Activated effector memory CD4-positive, alpha-beta T cell treated with Interleukin-2 at 50 U/mL for 16 hours (primary cell): ENCODE results near the gene PODXL2.

ENCODE experiments used
- DNase-seq: peaks from one replicate; pipeline ENCODE4 v3.0.0-alpha.2; 2020

Gene PODXL2, protein sequence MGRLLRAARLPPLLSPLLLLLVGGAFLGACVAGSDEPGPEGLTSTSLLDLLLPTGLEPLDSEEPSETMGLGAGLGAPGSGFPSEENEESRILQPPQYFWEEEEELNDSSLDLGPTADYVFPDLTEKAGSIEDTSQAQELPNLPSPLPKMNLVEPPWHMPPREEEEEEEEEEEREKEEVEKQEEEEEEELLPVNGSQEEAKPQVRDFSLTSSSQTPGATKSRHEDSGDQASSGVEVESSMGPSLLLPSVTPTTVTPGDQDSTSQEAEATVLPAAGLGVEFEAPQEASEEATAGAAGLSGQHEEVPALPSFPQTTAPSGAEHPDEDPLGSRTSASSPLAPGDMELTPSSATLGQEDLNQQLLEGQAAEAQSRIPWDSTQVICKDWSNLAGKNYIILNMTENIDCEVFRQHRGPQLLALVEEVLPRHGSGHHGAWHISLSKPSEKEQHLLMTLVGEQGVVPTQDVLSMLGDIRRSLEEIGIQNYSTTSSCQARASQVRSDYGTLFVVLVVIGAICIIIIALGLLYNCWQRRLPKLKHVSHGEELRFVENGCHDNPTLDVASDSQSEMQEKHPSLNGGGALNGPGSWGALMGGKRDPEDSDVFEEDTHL

DNA sequence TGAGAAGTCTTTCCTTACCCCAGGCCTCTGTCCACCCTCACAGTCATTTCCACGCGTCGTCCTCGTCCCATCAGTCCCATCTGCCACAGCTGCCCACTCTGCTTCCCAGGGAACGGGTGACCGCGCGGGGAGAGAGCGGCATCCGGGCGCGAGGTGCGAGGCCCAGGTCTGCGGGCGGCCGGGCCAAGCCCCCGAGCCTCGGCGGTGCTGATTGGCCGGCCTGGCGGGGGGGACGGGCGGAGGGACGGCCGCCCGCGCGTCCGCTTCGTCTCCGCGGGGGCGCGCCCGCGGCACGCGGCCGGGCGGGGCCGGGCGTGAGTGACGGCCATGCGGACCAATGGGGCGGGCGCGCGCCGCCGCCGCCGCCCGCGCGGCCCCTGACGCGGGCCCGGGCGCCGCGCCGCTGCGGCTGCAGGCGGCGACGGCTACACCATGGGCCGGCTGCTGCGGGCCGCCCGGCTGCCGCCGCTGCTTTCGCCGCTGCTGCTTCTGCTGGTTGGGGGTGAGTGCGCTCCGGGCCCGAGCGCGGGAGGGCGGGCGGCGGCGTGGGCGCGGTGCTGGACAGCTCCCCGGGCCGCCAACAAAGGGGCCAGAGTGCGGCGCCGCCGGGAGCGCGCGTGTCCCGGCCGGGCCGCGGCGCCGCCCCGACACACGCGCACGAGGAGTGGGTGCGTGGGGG, at the start of gene PODXL2:
Gene PODXL2, plus strand, starts transcription at position 398 of the 679 bp plus-strand sequence. Its CDS starts 35 bp downstream, at position 433.
- peak; percentile 21 for DNase-seq

DNA sequence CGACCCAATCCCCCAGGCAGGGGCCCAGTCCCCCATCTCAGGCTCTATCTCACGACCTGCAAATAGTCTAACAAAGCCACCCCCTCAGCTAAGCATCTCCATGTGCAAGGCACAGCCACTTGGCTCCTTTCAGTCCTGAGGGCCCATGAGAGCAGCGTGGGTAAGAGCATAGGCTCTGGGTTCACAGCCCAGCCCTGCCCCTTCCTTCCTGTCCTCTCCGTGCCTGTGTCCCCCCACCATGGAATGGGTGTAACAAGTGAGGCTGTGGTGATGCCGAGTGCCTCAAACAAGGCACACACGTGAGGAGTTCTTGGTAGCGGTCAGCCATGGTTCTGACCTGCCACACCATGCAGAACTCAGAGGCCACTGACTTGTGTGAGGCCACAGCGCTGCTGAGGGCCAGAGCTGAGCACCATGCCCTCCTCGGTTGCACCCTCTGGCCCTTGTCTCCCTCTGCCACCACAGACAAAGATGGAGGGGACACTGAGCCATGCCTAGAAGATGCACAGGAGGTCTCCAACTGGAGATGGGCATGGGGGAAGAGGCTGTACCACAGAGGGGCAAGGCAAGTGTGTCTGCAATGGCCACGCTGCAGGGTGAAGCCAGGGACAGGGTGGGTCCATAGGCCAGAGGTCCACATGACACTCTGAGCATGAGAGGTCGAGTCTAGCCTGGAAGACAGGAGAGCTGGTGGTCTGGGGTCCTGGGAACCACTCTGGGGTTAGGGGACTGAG, 48.5 kb upstream of the PODXL2 start:
- DNase-seq: no peak

DNA sequence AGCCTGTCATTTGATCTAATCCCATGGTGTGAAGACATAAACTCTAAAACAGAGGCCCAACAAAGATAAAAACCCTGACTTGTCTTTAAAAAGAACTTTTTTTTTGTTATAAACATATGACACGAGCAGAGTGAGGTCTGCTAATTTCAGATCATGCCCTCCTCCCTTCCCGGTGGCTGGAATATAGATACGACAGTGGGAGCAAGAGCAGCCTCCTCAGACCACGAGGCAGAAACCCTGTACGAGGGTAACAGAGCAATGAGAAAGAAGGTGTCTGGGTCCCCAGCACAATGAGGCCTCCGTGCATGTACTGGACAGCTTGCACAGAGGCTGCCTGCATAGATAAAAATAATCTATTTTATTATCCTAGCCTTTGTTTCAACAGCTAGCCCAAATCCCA, 44.3 kb upstream of the PODXL2 start:
- no peak for DNase-seq

DNA sequence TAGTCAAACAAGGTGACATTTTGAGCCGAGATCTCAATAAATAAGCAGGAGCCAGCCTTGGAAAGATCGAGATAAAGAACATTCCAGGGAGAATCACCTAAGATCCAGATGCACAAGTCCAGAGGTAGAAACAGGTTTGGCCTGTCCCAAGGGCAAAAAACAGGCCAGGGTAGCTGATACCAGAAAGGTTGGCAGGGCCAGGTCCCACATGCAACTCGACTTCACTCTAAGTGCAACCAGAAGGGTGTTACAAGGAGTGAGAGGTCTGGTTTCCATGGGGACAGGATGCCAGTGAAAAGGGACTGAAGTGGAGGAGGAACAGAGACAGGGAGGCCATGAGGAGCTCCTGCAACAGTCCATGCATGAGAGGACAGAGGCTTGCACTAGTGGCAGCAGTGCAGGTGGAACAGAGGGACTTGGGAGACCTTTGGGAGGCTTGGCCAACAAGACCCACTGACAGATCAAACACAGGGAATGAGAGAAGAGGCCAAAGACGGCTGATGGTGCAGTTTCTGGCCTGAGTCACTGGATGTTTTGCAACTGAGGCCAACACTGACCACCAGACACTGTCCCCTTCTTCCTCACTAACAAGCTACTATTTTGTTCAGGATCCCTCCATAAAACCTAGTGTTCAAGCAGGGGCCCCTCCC, 43.7 kb upstream of the PODXL2 start:
- DNase-seq: no peak

DNA sequence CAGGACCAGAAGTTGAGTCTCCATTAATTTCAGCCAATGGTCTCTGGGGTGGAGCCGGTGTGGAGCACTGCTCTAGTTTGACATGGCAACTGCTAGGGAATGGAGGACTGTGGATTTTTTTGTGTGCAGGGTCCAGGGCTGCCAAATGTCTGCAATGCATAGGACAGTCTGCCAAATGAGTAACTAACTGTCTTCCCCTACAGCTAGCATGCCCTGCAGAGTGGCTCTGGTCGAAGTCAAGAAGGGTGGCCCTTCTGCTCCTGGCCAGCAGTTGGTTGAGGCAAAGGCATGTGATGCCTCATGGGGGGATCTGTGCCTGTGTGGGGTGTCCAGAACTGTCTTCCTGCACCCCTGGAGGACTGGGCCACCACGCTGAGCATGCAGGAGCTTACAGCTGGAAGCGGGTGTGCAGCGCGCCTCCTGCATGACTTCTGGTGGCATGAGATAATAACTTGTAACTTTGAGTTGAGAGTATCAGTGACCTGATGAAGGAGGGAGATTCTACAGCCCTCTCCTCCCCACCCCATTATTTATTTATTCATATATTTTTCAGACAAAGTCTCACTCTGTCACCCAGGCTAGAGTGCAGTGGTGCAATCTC, 43.1 kb upstream of the PODXL2 start:
- DNase-seq: no peak

DNA sequence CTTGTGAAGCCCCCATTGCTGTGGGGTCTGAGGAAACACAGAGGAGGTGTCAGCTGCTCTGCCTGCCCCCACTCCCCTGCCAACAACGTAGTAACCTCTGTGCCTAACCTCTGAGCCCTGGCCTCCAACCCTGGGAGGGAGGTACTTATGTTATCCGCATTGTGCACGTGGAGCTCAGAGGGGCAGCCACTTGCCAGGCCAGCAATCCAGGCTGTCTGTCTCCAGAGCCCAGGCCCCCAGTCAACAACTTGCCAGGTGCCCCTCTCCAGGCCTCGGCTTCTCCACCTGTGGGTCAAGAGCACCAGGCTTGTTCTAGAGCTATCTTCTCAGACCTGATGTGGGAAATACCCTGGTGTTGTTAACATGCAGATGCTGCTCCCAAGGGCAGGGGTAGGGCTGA, 41.1 kb upstream of the PODXL2 start:
- no peak for DNase-seq

DNA sequence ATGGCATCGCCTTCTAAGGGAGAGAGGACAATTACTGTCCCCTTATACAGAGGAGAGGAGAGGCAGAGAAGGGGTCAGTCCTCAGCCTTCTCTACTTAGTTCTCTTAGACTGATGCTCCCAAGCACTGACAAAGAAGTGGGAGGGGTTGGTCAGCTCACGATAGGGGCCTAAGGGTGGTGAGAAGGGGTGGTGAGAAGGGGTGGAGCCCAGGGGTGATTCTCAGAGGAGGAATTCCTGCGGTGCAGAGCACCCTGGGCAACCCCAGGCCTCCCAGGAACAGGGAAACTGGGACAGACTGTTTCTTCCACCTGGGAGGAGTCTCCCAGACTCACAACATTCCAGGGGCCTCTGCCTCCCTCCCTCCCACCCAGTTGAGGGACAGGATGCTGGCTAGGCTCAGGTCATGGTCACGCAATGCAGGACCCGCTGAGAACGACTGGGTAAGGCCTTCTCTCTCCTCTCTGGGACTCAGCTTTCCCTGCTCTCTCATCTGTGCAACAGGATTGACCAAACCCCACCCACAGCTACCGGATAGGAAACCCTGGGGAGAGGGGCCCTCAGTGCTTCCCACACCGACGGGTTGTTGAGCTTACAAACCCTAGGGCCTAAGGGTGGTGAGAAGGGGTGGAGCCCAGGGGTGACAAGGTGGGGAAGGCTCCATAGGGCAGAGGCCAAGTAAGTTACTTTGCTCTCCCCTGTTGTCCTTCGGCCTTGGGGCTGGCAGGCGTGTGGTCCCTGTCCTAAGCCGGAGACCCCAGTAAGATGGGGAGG, 40.0 kb upstream of the PODXL2 start:
- no peak for DNase-seq

DNA sequence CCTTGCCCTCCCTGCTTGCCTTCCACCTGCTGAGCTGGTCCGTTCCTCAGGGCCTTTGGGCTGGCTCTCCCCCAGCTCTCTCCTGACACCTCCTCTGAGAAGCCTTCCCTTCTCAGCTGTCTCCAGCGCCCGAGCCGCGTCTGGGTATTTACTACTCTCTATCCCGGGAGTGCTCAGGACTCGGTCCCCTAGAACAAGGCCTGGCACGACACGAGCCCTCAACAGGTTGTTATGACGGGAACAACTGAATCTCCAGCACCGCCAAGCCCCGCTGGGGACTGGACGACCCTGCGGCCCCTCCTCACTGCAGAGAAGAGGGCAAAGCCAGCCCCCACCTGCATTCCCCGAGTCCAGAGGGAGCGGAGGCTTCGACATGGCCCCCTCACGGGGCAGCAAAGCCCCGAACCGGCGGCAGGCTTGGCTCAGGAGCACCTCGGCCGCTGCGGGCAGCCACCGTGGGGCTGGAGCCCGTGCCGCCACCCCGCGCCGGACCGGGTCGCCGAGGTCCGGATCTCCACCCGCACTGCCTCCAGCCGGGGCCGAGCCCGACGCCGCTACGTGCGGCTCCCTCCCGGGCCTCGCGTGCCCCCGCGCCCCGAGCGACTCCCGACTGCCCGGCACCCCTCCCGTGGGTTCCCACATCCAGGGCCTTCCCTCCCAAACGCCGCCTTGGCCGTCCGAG, 39.2 kb upstream of the PODXL2 start:
- DNase-seq: no peak

DNA sequence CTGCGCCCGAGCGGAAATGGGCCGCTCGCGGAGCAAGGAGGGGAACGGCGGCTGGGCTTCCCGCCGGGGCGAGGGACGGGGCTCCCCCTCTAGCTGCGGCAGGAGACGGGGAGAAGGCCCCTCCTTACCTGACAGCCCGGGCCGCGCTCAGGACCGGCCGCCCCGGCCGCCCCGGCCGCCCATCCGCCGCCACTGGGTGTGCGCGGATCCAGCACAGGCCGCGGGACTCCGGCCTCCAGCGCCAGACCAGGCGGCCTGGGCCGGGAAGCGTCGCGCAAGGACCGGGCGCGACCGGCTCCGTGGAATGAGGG, 38.7 kb upstream of the PODXL2 start:
- no peak for DNase-seq

DNA sequence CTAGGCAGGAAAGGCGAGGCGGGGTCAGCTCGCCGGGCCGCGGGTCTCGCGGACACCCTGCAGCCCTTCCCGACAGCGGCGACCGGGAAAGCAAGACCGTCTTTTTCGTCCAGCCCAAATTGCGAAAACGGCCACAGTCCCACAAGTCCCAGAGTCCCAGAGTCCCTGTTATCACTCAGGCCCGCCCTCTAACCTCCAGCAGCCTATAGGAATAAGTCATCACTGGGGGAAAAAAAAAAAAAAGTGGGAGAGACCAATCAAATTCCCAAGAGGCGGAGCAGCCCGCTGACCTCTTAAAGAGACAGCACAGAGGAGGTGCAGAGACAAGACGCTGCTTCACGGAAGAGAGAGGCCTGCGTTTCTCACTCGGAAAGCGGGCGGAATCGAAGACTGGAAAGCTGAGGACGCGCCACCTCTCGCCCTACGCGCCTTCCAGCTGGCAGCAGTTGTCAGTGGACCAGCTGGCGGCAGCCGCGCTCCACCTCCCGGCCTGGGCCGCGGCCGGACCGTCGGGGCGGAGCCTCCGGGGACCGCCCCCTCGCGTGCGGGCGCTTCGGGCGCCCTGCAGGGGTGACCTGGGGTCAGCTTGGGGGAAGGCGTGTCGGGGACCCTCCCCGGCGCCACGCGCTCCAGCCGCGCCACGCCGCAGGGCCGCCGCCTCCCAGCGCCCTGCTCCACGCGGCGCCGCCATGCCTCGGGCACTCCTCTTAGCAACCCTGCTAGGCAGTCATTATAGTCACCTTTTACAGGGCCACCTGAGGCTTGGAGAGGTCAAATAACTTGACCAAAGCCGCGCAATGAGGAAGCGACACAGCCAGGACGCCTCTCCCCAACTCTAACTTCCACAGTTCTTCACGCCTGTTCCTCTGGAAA, 38.2 kb upstream of the PODXL2 start, which contains the start of gene TPRA1:
Gene TPRA1, minus strand, starts transcription at position 141 of the 873 bp plus-strand sequence. CDS start 10,587 bp downstream, outside the sequence.
- DNase-seq: peak; percentile 73

DNA sequence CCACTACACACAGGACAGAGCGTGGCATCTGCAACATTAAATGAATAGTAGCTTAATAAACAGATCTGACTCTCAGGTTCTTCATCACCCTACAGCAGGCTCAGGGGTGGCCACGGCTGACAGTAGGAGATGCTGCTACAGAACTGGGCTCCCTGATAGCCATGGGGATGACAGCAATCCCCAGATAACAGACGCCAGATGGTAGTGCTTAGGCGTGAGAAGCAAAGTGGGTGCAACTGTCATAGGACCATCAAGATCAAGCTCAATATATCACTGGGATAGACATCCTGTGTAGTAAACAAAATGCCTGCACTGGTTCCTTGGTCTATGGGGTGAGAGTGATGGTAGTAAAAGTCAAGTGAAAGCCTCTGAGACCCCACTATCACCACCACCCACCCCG, 35.8 kb upstream of the PODXL2 start:
- DNase-seq: no peak

DNA sequence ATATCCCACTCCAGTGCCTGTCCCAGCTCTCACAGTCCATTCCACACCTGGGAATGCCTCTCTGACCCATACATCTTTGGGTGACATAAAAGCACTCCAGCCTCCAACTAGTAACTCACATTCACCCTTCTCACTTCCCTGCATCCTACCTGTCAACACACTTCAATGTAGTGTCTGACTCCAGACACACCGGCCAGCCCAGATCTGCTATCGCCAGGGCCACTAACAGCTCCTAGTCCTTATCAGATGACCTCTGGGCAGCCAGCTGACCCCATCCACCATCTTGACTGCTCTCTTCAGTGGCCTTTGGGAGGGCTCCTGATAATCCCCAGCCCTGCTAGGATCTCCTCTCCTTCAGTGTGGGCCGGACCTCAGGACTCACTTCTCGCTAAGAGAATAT, 33.7 kb upstream of the PODXL2 start:
- DNase-seq: no peak

DNA sequence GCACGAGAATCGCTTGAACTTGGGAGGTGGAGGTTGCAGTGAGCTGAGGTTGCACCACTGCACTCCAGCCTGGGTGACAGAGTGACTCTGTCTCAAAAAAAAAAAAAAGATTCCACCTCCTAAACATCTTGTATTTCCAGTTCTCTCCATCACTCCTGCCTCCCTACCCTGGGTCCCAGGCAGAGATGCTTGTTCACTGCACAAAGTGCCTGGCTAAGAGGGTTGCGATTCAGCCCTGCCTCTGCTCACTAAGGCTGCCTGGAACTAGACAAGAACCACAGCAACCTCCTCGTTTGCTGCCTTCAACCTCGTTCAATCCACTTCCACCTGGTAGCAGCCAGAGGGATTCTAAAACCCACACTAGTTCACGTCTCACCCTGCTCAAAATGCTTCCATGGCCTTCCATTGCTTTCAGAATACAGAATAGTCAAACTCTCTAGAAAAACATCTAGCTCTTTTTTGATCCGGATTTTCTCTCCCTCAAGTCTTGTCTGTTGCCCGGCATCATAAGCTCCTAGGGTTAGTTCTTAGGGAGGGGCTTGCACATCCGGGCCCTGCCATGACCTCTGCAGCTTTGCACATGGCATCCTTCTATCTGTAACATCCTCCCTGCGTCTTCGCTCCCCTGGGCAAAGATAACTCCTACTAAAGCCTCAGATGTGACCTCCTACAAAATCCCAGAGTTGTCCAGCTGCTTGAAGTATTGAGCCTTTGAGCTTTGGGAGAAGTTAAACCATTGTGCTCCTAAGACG, 31.8 kb upstream of the PODXL2 start:
- DNase-seq: no peak

DNA sequence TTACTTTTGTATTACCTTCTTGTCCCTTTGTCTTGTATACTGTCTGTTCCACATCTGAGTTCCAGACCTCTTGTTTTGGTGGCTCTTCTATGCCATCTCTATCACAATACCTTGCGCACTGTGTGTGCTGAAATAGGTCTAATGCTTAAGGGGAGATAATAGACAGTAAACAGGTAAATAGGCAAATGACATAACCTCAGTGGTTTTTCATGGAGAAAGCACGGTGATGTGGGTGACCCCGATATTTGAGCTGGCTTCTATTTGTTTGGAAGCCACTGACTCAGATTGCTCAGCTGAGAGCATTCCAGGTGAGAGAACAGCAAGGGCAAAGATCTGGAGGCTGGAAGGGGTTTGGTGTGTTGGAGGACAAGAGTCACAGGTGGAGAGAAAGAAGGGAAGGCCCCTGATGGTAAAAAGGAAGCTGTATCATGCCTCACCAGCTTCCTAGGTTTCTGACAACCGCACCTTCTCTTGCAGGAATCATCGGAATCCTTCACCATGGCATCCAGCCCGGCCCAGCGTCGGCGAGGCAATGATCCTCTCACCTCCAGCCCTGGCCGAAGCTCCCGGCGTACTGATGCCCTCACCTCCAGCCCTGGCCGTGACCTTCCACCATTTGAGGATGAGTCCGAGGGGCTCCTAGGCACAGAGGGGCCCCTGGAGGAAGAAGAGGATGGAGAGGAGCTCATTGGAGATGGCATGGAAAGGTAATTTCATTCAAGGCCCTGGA, 30.0 kb upstream of the PODXL2 start:
- no peak for DNase-seq

DNA sequence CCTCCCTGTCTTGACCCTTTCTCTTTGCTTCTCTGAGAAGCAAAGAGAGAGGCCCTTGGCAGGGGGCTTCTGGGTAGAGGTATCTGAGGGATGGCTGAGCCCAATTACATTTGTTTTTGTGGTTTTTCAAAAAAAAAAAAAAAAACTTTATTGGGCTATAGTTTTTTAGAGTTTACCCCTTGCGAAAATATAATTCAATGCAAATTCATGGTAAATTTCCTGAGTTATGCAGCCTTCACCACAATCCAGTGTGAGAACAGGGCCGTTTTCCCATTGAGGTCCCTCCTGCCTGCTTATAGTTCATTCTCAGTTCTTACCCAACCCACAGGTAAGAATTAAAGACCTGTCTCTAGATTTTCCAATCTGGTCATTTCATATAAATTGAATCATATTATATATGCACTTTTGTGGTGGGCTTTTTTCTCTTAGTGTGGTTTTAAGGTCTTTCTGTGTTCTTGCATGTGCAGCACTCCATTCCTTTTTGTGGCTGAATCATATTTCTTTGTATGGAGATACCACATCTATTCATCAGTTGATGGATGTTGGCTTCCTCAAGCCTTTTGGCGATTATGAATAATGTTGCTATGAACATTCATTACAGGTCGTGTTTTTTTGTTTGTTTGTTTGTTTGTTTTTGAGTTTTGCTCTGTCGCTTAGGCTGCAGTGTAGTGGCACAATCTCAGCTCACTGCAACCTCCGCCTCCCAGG, 28.1 kb upstream of the PODXL2 start:
- no peak for DNase-seq

DNA sequence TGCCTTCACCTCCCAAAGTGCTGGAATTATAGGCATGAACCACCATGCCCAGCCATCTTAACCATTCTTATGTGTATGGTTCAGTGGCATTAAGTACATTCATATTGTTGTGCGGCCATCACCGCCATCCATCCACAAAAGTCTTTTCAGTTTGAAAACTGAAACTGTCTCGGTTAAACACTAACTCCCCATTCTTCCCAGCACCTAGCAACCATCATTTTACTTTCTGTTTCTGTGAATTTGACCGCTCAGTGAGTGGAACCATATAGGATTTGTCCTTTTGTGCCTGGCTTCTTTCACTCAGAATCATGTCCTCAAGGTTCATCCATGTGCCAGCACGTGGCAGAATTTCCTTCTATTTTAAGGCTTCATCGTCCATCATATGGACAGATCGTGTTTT, 24.9 kb upstream of the PODXL2 start:
- no peak for DNase-seq

DNA sequence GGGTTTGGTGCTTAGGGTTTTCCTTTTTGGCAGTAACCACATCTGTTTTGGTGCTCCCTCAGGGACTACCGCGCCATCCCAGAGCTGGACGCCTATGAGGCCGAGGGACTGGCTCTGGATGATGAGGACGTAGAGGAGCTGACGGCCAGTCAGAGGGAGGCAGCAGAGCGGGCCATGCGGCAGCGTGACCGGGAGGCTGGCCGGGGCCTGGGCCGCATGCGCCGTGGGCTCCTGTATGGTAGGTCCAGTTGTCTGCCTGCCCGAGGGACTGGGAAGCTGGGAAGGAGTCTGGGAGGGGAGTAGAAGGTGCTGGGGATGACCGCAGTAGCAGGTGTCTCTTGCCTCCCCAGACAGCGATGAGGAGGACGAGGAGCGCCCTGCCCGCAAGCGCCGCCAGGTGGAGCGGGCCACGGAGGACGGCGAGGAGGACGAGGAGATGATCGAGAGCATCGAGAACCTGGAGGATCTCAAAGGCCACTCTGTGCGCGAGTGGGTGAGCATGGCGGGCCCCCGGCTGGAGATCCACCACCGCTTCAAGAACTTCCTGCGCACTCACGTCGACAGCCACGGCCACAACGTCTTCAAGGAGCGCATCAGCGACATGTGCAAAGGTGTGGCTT, 24.3 kb upstream of the PODXL2 start:
- no peak for DNase-seq
